Mesothelial cell of epicardium (in vitro differentiated cells): ENCODE measurements around the gene CDH4. TPM values are rescaled to one million over a fixed set of nuclear protein-coding genes. Genes with fewer than 3 reads are reported as not detected.

Experiments
- DNase-seq, 2 experiments: peaks; one replicate each; pipeline ENCODE4 v3.0.0; 2021; ENCODE audit warnings: low spot score in 2 of 2; ENCODE audit not compliant: unreplicated experiment in 2 of 2
- H3K27ac Mint-ChIP-seq: 2 replicates; pipeline ENCODE4 v1.8.0; 2021; ENCODE audit warnings: mixed read lengths
- H3K27me3 Mint-ChIP-seq: 2 replicates; pipeline ENCODE4 v1.8.0; 2021; ENCODE audit warnings: low read depth, mixed read lengths
- H3K36me3 Mint-ChIP-seq: 2 replicates; pipeline ENCODE4 v1.8.0; 2021; ENCODE audit warnings: mixed read lengths
- H3K4me1 Mint-ChIP-seq: 2 replicates; pipeline ENCODE4 v1.8.0; 2021; ENCODE audit warnings: mixed read lengths
- H3K4me3 Mint-ChIP-seq: 2 replicates; pipeline ENCODE4 v1.8.0; 2021; ENCODE audit warnings: mild to moderate bottlenecking, moderate library complexity, mixed read lengths
- H3K9me3 Mint-ChIP-seq: 2 replicates; pipeline ENCODE4 v1.8.0; 2021; ENCODE audit warnings: mixed read lengths
- total RNA-seq: library from RNA; stranded (reverse); gene quantifications from 3 replicates; pipeline ENCODE4 v1.2.1, GENCODE V29; 2021
- TF ChIP-seq, protein P1 (sequence below): fragments of 200-600 bp; sonication (generic); IDR thresholded peaks from one replicate; pipeline ENCODE4 v1.5.0; 2021; ENCODE audit warnings: antibody characterized with exemption; ENCODE audit not compliant: unreplicated experiment

CDH4 gene
- total RNA-seq, 1 donor from 2014 or later = 1.1 TPM

DNA sequence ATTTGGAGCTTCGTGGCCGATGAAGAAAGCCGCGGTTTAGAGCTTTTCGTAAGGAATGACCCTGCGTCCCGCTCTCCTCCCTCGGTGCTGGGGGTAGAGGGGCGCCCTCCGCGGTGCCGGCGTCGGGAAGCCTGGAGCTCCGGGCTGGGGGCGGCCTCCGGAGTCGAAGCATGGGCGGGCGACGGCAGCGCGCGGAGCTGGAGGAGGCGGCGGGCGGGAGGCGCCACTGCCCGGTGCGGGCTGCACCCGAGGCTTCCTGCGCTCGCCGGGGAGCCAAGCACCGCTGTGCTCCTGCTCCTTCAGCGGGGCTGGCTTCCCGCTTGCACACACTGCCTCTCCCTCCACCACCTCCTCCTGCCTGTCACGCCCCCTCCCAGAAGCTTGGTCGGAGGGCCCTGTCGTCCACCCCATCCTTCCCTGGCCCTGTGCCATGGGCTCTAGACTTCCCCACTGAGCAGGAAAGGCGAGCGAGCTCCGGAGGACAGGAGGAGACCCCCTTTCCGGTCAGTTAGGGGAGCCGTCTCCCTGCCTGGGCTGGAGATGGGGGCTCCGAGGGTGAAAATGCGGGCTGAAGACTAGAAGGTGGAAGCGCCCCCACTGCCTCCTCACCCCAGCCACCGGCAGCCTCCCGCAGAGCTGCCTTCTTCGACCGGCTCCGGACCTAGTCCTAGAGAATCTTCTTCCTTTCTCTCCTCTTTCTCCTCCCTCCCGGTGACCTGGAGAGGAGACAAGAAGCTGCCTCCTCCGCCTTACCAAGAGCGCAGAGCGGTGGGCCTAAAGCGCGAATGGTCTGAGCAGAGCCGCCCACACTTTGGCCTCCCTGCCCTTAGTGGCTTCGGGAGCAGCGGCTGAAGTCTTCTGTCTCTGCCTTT, 1.8 kb downstream of the CDH4 start:
- TF ChIP-seq, protein P1, sequence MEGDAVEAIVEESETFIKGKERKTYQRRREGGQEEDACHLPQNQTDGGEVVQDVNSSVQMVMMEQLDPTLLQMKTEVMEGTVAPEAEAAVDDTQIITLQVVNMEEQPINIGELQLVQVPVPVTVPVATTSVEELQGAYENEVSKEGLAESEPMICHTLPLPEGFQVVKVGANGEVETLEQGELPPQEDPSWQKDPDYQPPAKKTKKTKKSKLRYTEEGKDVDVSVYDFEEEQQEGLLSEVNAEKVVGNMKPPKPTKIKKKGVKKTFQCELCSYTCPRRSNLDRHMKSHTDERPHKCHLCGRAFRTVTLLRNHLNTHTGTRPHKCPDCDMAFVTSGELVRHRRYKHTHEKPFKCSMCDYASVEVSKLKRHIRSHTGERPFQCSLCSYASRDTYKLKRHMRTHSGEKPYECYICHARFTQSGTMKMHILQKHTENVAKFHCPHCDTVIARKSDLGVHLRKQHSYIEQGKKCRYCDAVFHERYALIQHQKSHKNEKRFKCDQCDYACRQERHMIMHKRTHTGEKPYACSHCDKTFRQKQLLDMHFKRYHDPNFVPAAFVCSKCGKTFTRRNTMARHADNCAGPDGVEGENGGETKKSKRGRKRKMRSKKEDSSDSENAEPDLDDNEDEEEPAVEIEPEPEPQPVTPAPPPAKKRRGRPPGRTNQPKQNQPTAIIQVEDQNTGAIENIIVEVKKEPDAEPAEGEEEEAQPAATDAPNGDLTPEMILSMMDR = no peak
- Mint-ChIP-seq H3K4me3 (peak overlapping the region; percentile 57), H3K27me3 (peaks cover 83% of the 10 kb centered on the region), H3K27ac (no peak overlapping the region), H3K36me3 (no peaks in the 10 kb centered on the region), H3K4me1 (peaks cover 7% of the 10 kb centered on the region), H3K9me3 (peaks cover 6% of the 10 kb centered on the region)
- peak in 1 of 2 experiments; percentile 48 for DNase-seq

GRCh38 chr20:61254881-61255626, 3.0 kb downstream of the CDH4 start:
- no peak overlapping the region for H3K4me3 Mint-ChIP-seq

DNA sequence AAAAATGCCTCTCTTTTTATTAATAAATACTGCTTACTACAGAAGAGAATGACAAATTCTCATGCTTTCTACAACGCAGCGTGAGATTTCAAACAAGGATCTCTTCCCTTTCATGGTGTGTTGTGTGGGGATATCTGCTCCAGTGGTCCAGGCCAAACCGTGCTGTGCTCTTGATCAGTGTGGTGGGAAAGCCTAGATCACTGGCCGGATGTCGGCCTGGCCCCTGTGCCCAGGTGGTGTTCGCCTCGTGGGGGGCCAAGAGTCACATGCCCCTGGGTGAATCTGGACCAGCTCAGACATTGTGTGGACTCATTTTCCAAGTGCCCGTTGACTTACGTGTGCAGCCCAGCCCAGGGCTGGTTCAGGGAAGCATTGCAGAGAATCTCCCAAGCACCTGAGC, 4.3 kb downstream of the CDH4 start:
- Mint-ChIP-seq H3K27ac (no peak overlapping the region), H3K9me3 (peaks cover 11% of the 10 kb centered on the region), H3K36me3 (no peaks in the 10 kb centered on the region), H3K4me3 (no peak overlapping the region), H3K4me1 (peaks cover 7% of the 10 kb centered on the region), H3K27me3 (peaks cover 78% of the 10 kb centered on the region)
- TF ChIP-seq, protein P1 = no peak
- no peak for DNase-seq

More at GRCh38 chr20:61254881-61255626, 3.0 kb downstream of the CDH4 start:
- Mint-ChIP-seq H3K4me1 (peaks cover 7% of the 10 kb centered on the region), H3K9me3 (peaks cover 9% of the 10 kb centered on the region), H3K36me3 (no peaks in the 10 kb centered on the region), H3K27ac (no peak overlapping the region), H3K27me3 (peaks cover 79% of the 10 kb centered on the region)
- DNase-seq = no peak
- TF ChIP-seq, protein P1 = no peak

GRCh38 chr20:61256824-61257223, 4.8 kb downstream of the CDH4 start:
- H3K36me3 Mint-ChIP-seq = no peaks in the 10 kb centered on the region
- peaks cover 7% of the 10 kb centered on the region for H3K4me1 Mint-ChIP-seq
- H3K27ac Mint-ChIP-seq = no peak overlapping the region
- H3K27me3 Mint-ChIP-seq = peaks cover 78% of the 10 kb centered on the region
- TF ChIP-seq, protein P1 = no peak
- H3K9me3 Mint-ChIP-seq = peaks cover 11% of the 10 kb centered on the region
- no peak overlapping the region for H3K4me3 Mint-ChIP-seq
- no peak for DNase-seq

GRCh38 chr20:61257611-61258010, 5.5 kb downstream of the CDH4 start:
- TF ChIP-seq, protein P1 = no peak
- no peak for DNase-seq
- H3K4me3 Mint-ChIP-seq = no peak overlapping the region
- no peak overlapping the region for H3K27ac Mint-ChIP-seq
- peaks cover 11% of the 10 kb centered on the region for H3K9me3 Mint-ChIP-seq
- H3K27me3 Mint-ChIP-seq = peaks cover 85% of the 10 kb centered on the region
- H3K36me3 Mint-ChIP-seq = no peaks in the 10 kb centered on the region
- H3K4me1 Mint-ChIP-seq = peaks cover 7% of the 10 kb centered on the region
